ENCODE results near the gene SH3RF3. TPM values are rescaled to one million over a fixed set of nuclear protein-coding genes. Genes with fewer than 3 reads are reported as not detected.
A peak's percentile ranks its signal among the peaks of the same experiment; 100 is the strongest.

SH3RF3 gene
- total RNA-seq, 1 donor from 2014 or later = 59.5 TPM

GRCh38 chr2:109189751-109190150, 60.7 kb downstream of the SH3RF3 start:
- H3K27me3 Mint-ChIP-seq (ENCODE audit: low read depth) = no peaks in the 10 kb centered on the region
- no peak for TF ChIP-seq CTCF (IDR thresholded peaks at IDR 0.05)
- H3K4me3 Mint-ChIP-seq (ENCODE audit: unreplicated experiment) = no peak overlapping the region
- no peak for DNase-seq (ENCODE audit: low spot score)
- peaks cover 2% of the 10 kb centered on the region for H3K36me3 Mint-ChIP-seq (ENCODE audit: low read depth)
- peaks cover 93% of the 10 kb centered on the region for H3K4me1 Mint-ChIP-seq (ENCODE audit: low read depth)
- no peak overlapping the region for H3K27ac Mint-ChIP-seq (ENCODE audit: unreplicated experiment)
- no peaks in the 10 kb centered on the region for H3K9me3 Mint-ChIP-seq (ENCODE audit: low read depth)

DNA sequence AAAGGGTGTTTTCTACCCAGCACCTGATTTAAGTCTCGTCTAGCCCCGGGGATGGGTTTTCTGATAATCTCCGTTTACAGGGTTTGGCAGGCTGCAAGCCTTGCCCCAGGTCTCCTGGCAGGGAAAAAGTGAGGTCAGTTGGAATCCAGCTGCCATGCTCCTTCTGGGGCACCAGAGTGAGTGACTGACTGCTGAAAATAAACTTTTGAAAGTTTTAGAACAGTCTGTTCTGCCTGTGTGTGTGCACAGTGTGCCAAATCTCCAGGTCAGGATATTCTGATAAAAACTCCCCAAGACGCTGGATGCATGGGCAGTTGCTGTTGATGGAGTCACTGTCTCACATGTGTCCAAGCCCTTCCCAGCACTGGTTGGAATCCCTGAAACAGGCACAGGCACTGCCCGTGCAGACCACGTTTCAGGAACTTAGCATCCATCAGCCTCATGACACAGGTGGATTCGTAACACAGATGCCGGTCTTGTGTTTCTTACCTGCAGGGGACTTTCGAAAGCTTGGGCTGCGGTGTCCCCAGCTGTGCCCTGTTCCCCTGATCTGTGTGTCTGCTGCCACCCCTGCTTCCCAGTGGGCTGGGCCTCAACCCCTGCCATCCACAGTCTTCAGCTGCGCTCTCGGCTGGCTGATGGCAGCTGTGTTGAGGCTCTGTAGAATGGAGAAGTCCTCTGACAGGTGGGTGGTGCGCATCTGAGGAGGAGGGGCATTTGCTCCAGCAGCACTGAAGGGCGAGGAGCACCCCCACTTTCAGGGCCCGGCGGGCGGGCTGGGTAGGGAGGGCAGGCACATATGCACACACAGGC, 65.0 kb downstream of the SH3RF3 start:
- peaks cover 86% of the 10 kb centered on the region for H3K4me1 Mint-ChIP-seq (ENCODE audit: low read depth)
- H3K9me3 Mint-ChIP-seq (ENCODE audit: low read depth) = no peaks in the 10 kb centered on the region
- peak overlapping the region; percentile 5 for H3K27ac Mint-ChIP-seq (ENCODE audit: unreplicated experiment)
- peaks cover 1% of the 10 kb centered on the region for H3K36me3 Mint-ChIP-seq (ENCODE audit: low read depth)
- no peak overlapping the region for H3K4me3 Mint-ChIP-seq (ENCODE audit: unreplicated experiment)
- no peaks in the 10 kb centered on the region for H3K27me3 Mint-ChIP-seq (ENCODE audit: low read depth)
- DNase-seq (ENCODE audit: low spot score) = peak; percentile 50
- TF ChIP-seq CTCF (IDR thresholded peaks at IDR 0.05) = no peak

GRCh38 chr2:109194620-109194937, 65.6 kb downstream of the SH3RF3 start:
- Mint-ChIP-seq H3K36me3 (ENCODE audit: low read depth) (no peaks in the 10 kb centered on the region), H3K27ac (ENCODE audit: unreplicated experiment) (peak overlapping the region; percentile 57), H3K9me3 (ENCODE audit: low read depth) (no peaks in the 10 kb centered on the region), H3K27me3 (ENCODE audit: low read depth) (no peaks in the 10 kb centered on the region), H3K4me3 (ENCODE audit: unreplicated experiment) (no peak overlapping the region), H3K4me1 (ENCODE audit: low read depth) (peaks cover 83% of the 10 kb centered on the region)
- DNase-seq (ENCODE audit: low spot score) = no peak
- TF ChIP-seq CTCF (IDR thresholded peaks at IDR 0.05) = no peak

GRCh38 chr2:109195193-109196045, 66.4 kb downstream of the SH3RF3 start:
- Mint-ChIP-seq H3K4me3 (ENCODE audit: unreplicated experiment) (no peak overlapping the region), H3K27me3 (ENCODE audit: low read depth) (no peaks in the 10 kb centered on the region), H3K4me1 (ENCODE audit: low read depth) (peaks cover 76% of the 10 kb centered on the region), H3K9me3 (ENCODE audit: low read depth) (no peaks in the 10 kb centered on the region), H3K27ac (ENCODE audit: unreplicated experiment) (peak overlapping the region; percentile 57), H3K36me3 (ENCODE audit: low read depth) (no peaks in the 10 kb centered on the region)
- TF ChIP-seq CTCF (IDR thresholded peaks at IDR 0.05) = no peak
- DNase-seq (ENCODE audit: low spot score) = no peak

DNA sequence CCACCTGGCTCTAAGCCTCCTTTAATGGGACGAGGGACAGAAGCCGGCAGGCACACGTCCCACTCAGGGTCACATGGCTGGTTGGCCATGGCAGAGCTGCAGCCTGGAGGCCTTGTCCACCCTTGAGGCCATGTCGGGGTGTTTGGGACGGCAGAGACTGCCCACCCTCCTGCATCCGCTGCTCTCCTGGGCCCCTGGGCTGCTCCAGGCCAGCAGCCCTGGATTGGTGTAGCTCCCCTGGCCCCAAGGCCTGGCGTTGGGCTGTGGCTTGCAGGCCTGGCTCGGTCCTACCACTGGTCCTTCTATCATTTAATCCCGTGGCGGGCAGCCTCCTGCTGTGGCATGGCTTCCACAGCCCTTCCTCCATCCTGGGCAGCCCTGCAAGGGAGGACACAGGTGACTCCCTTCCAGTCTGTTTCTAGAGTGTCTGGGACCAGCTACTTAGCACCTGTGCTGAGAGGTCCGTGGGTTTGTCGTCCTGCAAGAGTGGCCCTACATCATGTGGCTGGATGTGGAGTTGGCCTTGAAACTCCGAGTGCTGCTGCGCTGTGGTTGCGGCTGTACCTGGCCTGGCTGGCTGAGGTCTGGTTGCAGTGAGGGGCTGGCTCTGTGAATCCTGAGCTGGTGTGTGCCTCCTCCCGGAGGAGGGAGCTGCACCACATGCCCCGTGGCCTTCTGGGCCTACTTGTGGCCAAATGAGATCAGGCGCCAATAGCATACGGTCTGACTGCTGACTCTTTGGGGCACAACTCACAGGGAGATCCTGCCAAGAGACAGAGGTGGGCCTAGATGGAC, 67.3 kb downstream of the SH3RF3 start:
- no peak for TF ChIP-seq CTCF (IDR thresholded peaks at IDR 0.05)
- Mint-ChIP-seq H3K27ac (ENCODE audit: unreplicated experiment) (peak overlapping the region; percentile 28), H3K9me3 (ENCODE audit: low read depth) (no peaks in the 10 kb centered on the region), H3K36me3 (ENCODE audit: low read depth) (no peaks in the 10 kb centered on the region), H3K27me3 (ENCODE audit: low read depth) (no peaks in the 10 kb centered on the region), H3K4me1 (ENCODE audit: low read depth) (peaks cover 74% of the 10 kb centered on the region), H3K4me3 (ENCODE audit: unreplicated experiment) (no peak overlapping the region)
- DNase-seq (ENCODE audit: low spot score) = no peak

Data from chondrocyte (in vitro differentiated cells).